GM19324 (cell line): ENCODE measurements around the gene CARD19.

Source experiments
- ATAC-seq: cut with Tn5 transposase; IDR thresholded peaks from one replicate; pipeline ENCODE4 v1.9.1; 2021; ENCODE audit warnings: mild to moderate bottlenecking, moderate library complexity; ENCODE audit not compliant: unreplicated experiment, low FRiP score

CARD19 gene

GRCh38 chr9:93149361-93149760 lies 53.3 kb downstream of the CARD19 start:
- ATAC-seq = no peak

GRCh38 chr9:93151097-93151784 lies 55.2 kb downstream of the CARD19 start:
- ATAC-seq = no peak

GRCh38 chr9:93154293-93154903 lies 58.4 kb downstream of the CARD19 start:
- no peak for ATAC-seq

- ATAC-seq = no peak
Observed at GRCh38 chr9:93155716-93156474, 59.9 kb downstream of the CARD19 start.

GRCh38 chr9:93156475-93157008 lies 60.5 kb downstream of the CARD19 start:
- no peak for ATAC-seq

GRCh38 chr9:93159601-93160471 lies 63.8 kb downstream of the CARD19 start:
- peak; percentile 78 for ATAC-seq

GRCh38 chr9:93161786-93162562 lies 66.0 kb downstream of the CARD19 start:
- ATAC-seq = no peak
